Activated naive CD8-positive, alpha-beta T cell treated with anti-CD3 and anti-CD28 coated beads, Interleukin-2, amount 10 ng/mL, durations not matched to agents 7 days and 5 days (primary cell): ENCODE measurements around the gene CKAP4. TPM values are rescaled to one million over a fixed set of nuclear protein-coding genes. Genes with fewer than 3 reads are reported as not detected.
"Not testable (repeated sequence)": the region's sequence is repeated elsewhere in the genome, so short reads cannot be mapped to it uniquely, and the experiment has no call there.

Experiments
- ATAC-seq: fragments of 150-1000 bp; cut with Tn5 transposase; one replicate; pipeline ENCODE4 v1.10.0; 2021; ENCODE audit warnings: low read depth, moderate library complexity
- POLR2A ChIA-PET: fragments of 350-600 bp; sonication (Branson Sonifier 250); formaldehyde crosslinking; loops from one replicate; lab custom pipeline; 2021; ENCODE audit warnings: antibody characterized with exemption; lab: Charles Lee
- DNase-seq: peaks from one replicate; pipeline ENCODE4 v3.0.0; 2021
- H3K27ac Mint-ChIP-seq: one replicate; pipeline ENCODE4 v1.8.0; 2022; ENCODE audit warnings: mild to moderate bottlenecking, mixed read lengths
- H3K27me3 Mint-ChIP-seq: one replicate; pipeline ENCODE4 v1.8.0; 2022; ENCODE audit warnings: mild to moderate bottlenecking, moderate library complexity, mixed read lengths
- H3K36me3 Mint-ChIP-seq: one replicate; pipeline ENCODE4 v1.8.0; 2021; ENCODE audit warnings: mild to moderate bottlenecking, mixed read lengths
- H3K4me1 Mint-ChIP-seq: one replicate; pipeline ENCODE4 v1.8.0; 2021; ENCODE audit warnings: mixed read lengths
- H3K4me3 Mint-ChIP-seq: one replicate; pipeline ENCODE4 v1.8.0; 2022; ENCODE audit warnings: mild to moderate bottlenecking, moderate library complexity, mixed read lengths
- H3K9me3 Mint-ChIP-seq: one replicate; pipeline ENCODE4 v1.8.0; 2021; ENCODE audit warnings: mixed read lengths
- total RNA-seq, 2 experiments: library from RNA; stranded (reverse); gene quantifications; one replicate each; pipeline ENCODE4 v1.2.3, GENCODE V29; 2021

The CKAP4 gene
- total RNA-seq, result 1 to 10 TPM; 3.9 TPM

DNA sequence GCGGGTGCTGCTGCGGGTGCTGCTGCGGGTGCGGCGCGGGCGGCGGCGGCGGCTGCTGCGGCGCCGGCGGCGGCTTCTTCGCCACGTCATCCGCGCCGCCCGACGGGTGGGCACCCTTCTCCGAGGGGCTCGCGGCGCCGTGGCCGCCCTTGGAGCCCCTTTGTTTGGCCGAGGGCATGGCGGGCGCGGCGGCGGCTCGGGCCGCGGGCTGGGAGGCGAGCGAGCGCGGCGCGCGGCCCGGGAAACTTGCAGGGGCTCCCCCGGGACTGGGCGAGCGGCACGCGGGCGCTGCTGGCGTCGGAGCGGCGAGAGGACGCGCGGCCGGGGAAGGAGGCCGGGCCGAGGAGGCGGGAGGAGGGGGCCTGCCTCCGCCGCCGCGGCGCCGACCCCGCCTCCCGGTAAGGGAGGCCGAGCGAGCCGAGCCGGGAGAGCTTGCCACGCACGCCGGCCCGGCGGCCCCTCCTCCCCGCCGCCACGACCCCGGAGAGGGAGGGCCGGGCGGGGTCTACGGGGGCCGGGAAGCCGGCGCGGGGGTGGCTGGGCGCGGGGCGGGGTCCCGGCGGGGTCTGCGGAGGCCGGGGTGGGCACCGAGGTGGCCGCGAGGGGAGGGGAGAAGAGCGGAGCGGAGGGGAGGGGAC, at the start of gene CKAP4:
CKAP4 (minus strand) TSS at position 347 of the 638 bp plus-strand sequence; CDS start at position 178, 169 bp downstream.
- H3K27me3 Mint-ChIP-seq, result peaks cover 5% of the 10 kb centered on the region

DNA sequence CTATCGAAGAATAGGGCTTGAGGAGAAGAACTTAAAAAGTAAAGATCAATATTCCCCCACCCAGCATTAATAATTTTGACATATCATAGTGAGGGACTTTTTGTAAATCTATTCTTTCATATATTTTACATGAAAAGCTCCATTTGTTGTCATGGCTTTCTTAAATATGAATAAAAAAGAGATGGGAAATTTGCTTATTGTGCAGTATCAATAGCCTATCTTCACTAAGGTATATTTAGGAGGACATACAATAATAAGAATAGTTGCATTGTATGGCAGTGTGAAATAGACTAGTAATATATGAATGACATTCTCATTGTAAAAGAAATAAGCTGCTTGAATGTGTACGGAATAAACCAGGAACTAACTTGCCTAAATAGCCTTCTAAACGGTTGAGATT, 49.3 kb upstream of the CKAP4 start:
- ATAC-seq (no peak), DNase-seq (no peak)
- H3K4me1 Mint-ChIP-seq, result peaks cover 15% of the 10 kb centered on the region
- no peaks in the 10 kb centered on the region for H3K27me3 Mint-ChIP-seq
- no peak overlapping the region for H3K4me3 Mint-ChIP-seq
- no peaks in the 10 kb centered on the region for H3K9me3 Mint-ChIP-seq
- POLR2A ChIA-PET, result no interaction called here
- no peaks in the 10 kb centered on the region for H3K36me3 Mint-ChIP-seq
- H3K27ac Mint-ChIP-seq, result no peak overlapping the region

More for the DNA sequence above, at the start of gene CKAP4:
- peak; percentile 43 for ATAC-seq
- peaks cover 8% of the 10 kb centered on the region for H3K4me1 Mint-ChIP-seq
- no peaks in the 10 kb centered on the region for H3K36me3 Mint-ChIP-seq
- H3K9me3 Mint-ChIP-seq, result no peaks in the 10 kb centered on the region
- H3K27ac Mint-ChIP-seq, result peak within 1 kb of the TSS; percentile 45
- peak within 1 kb of the TSS; percentile 76 for H3K4me3 Mint-ChIP-seq
- POLR2A ChIA-PET, result interaction anchor here (1.1 to 1.3 kb wide), 2 partner anchors 13 to 53 kb away, joined by 3 to 4 read pairs; no protein-coding TSS in a partner anchor
- DNase-seq, result peak; percentile 68

GRCh38 chr12:106296179-106296877, 48.5 kb upstream of the CKAP4 start:
- H3K4me1 Mint-ChIP-seq, result peaks cover 10% of the 10 kb centered on the region
- ATAC-seq (no peak), DNase-seq (no peak)
- POLR2A ChIA-PET, result no interaction called here
- H3K27ac Mint-ChIP-seq, result no peak overlapping the region
- no peaks in the 10 kb centered on the region for H3K36me3 Mint-ChIP-seq
- no peaks in the 10 kb centered on the region for H3K27me3 Mint-ChIP-seq
- H3K4me3 Mint-ChIP-seq, result no peak overlapping the region
- no peaks in the 10 kb centered on the region for H3K9me3 Mint-ChIP-seq

- POLR2A ChIA-PET, result no interaction called here
- H3K4me3 Mint-ChIP-seq, result no peak overlapping the region
- no peaks in the 10 kb centered on the region for H3K36me3 Mint-ChIP-seq
- H3K27ac Mint-ChIP-seq, result no peak overlapping the region
- DNase-seq (no peak), ATAC-seq (no peak)
- no peaks in the 10 kb centered on the region for H3K9me3 Mint-ChIP-seq
- H3K27me3 Mint-ChIP-seq, result no peaks in the 10 kb centered on the region
- H3K4me1 Mint-ChIP-seq, result no peaks in the 10 kb centered on the region
Observed at GRCh38 chr12:106292339-106292738, 44.5 kb upstream of the CKAP4 start.

- no peaks in the 10 kb centered on the region for H3K36me3 Mint-ChIP-seq
- H3K27me3 Mint-ChIP-seq, result no peaks in the 10 kb centered on the region
- H3K4me3 Mint-ChIP-seq, result no peak overlapping the region
- POLR2A ChIA-PET, result no interaction called here
- H3K27ac Mint-ChIP-seq, result no peak overlapping the region
- H3K4me1 Mint-ChIP-seq, result no peaks in the 10 kb centered on the region
- H3K9me3 Mint-ChIP-seq, result no peaks in the 10 kb centered on the region
- ATAC-seq (no peak), DNase-seq (no peak)
Observed at GRCh38 chr12:106291342-106291741, 43.5 kb upstream of the CKAP4 start.

DNA sequence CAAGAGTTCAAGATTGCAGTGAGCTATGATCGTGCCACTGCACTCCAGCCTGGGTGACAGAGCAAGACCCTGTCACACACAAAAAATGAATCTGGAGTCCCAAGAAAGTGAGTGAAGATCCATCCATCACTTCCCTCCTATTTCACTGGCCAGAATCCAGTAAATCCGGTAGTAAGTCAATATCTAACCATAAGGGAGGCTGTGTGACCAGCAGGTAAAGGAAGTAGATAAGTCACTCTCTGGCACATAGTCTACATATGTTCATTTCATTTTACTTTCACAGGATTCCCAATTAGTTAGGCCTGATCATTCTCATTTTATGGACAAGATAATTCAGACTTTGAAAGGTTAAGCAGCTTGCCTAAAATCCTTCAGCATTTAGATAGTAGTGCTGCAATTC, 42.8 kb upstream of the CKAP4 start:
- DNase-seq (no peak), ATAC-seq (no peak)
- Mint-ChIP-seq H3K27ac (no peak overlapping the region), H3K4me3 (no peak overlapping the region), H3K4me1 (no peaks in the 10 kb centered on the region), H3K36me3 (no peaks in the 10 kb centered on the region), H3K9me3 (no peaks in the 10 kb centered on the region), H3K27me3 (no peaks in the 10 kb centered on the region)
- POLR2A ChIA-PET, result no interaction called here

- DNase-seq, result no peak
Observed at GRCh38 chr12:106289196-106289681, 41.4 kb upstream of the CKAP4 start.

DNA sequence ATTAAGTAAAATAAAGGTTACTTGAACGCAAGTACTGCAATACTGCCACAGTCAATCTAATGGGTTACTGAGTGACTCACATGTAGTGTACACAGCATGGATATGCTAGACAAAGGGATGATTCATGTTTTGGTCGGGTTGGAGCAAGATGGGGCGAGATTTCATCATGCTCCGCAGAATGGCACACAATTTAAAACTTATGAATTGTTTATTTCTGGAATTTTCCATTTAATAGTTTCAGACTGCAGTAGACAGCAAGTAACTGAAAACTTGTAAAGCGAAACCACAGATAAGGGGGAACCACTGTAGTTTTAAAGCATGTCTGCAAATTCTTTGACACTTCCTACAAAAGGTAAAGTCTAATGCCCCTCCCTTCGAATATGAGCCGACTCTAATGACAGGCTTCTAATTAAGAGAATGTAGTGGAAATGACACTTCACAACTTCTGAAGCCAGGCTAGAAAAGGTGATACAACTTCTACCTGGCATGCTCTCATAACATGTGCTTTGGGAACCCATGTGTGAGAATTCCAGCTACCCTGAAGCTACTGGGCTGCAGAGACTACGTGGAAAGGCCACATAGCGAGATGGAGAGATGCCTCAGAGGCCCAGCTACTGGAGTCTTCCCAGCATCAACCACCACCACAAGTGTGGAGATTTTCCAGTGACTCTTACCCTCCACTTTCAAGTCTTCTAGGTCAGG, 40.8 kb upstream of the CKAP4 start:
- POLR2A ChIA-PET, result no interaction called here
- no peak for DNase-seq
- H3K4me3 Mint-ChIP-seq, result no peak overlapping the region

More at GRCh38 chr12:106289196-106289681, 41.4 kb upstream of the CKAP4 start:
- Mint-ChIP-seq H3K27me3 (peaks cover 3% of the 10 kb centered on the region), H3K27ac (no peak overlapping the region), H3K4me1 (peaks cover 7% of the 10 kb centered on the region), H3K4me3 (no peak overlapping the region), H3K36me3 (no peaks in the 10 kb centered on the region), H3K9me3 (no peaks in the 10 kb centered on the region)
- ATAC-seq, result no peak
- POLR2A ChIA-PET, result no interaction called here

DNA sequence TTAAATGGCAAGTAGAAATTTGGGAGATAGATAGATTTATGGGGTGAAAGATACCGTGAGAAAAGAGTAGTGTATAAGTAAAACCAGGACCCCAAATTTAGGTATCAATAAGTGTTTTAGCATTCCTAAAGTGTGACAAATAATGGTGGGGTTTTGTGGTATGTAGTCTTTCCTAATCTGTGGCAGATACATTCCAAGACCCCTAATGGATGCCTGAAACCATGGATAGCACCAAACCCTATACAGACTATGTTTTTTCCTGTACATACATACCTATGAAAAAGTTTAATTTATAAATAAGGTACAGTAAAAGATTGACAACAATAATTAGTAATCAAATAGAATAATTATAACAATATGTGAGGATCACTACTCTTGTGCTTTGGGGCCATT, 40.3 kb upstream of the CKAP4 start:
- no peak for ATAC-seq
- H3K27me3 Mint-ChIP-seq, result peaks cover 3% of the 10 kb centered on the region
- H3K4me3 Mint-ChIP-seq, result no peak overlapping the region

More for the DNA sequence above, 40.8 kb upstream of the CKAP4 start:
- no peaks in the 10 kb centered on the region for H3K36me3 Mint-ChIP-seq
- peaks cover 7% of the 10 kb centered on the region for H3K4me1 Mint-ChIP-seq
- H3K9me3 Mint-ChIP-seq, result no peaks in the 10 kb centered on the region
- H3K27me3 Mint-ChIP-seq, result peaks cover 3% of the 10 kb centered on the region
- no peak for ATAC-seq
- H3K27ac Mint-ChIP-seq, result no peak overlapping the region

DNA sequence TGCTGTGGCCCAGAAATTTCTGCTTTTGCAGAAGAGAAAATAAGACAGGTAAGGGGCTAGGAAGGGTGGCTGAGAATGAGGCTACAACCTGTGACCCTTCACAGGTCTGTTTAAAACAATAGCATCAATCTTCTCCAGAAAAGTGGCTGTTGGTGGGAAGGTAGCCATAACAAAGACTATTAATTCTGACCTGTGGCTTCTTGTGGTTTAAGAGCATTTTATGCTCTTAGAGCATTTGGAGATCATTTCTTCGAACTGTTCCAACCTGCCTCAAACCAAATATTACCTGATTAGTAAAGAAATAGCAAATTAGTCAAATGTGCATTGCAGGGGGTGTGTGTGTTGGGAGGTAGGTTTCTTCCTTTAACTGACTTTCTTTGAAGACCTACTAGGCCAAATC, 39.5 kb upstream of the CKAP4 start:
- ATAC-seq, result no peak
- no peak overlapping the region for H3K4me3 Mint-ChIP-seq
- peaks cover 7% of the 10 kb centered on the region for H3K4me1 Mint-ChIP-seq
- POLR2A ChIA-PET, result no interaction called here
- peaks cover 3% of the 10 kb centered on the region for H3K27me3 Mint-ChIP-seq
- peaks cover 2% of the 10 kb centered on the region for H3K9me3 Mint-ChIP-seq
- no peaks in the 10 kb centered on the region for H3K36me3 Mint-ChIP-seq
- no peak for DNase-seq
- H3K27ac Mint-ChIP-seq, result no peak overlapping the region

More for the DNA sequence above, 40.3 kb upstream of the CKAP4 start:
- Mint-ChIP-seq H3K36me3 (no peaks in the 10 kb centered on the region), H3K27ac (no peak overlapping the region), H3K9me3 (no peaks in the 10 kb centered on the region), H3K4me1 (peaks cover 7% of the 10 kb centered on the region)
- DNase-seq, result no peak
- POLR2A ChIA-PET, result no interaction called here

DNA sequence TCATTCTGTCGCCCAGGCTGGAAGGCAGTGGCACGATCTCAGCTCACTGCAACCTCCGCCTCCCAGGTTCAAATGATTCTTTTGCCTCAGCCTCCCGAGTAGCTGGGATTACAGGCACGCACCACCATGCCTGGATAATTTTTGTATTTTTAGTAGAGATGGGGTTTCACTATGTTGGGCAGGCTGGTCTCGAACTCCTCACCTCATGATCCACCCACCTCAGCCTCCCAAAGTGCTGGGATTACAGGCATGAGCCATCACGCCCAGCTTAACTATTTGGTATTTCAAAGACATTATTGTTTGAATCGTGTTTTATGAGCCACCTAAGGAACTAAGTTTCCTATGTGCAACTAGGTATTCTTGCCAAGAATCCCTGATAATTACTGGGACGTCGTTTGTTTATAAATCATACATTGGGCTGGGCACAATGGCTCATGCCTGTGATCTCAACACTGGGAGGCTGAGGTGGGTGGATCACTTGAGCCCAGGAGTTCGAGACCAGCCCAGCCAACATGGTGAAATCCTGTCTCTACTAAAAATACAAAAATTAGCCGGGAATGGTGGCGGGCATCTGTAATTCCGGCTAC, 38.8 kb upstream of the CKAP4 start:
- H3K36me3 Mint-ChIP-seq, H3K4me3 Mint-ChIP-seq, H3K9me3 Mint-ChIP-seq, H3K4me1 Mint-ChIP-seq, ATAC-seq, H3K27ac Mint-ChIP-seq, POLR2A ChIA-PET, DNase-seq, H3K27me3 Mint-ChIP-seq: not testable (repeated sequence)

- POLR2A ChIA-PET, result no interaction called here
- DNase-seq, result no peak
- peaks cover 4% of the 10 kb centered on the region for H3K9me3 Mint-ChIP-seq
- no peaks in the 10 kb centered on the region for H3K36me3 Mint-ChIP-seq
- no peak for ATAC-seq
- H3K27ac Mint-ChIP-seq, result no peak overlapping the region
- peaks cover 7% of the 10 kb centered on the region for H3K4me1 Mint-ChIP-seq
- H3K4me3 Mint-ChIP-seq, result no peak overlapping the region
- H3K27me3 Mint-ChIP-seq, result peaks cover 3% of the 10 kb centered on the region
Observed at GRCh38 chr12:106285982-106286381, 38.2 kb upstream of the CKAP4 start.

GRCh38 chr12:106284358-106285105, 36.7 kb upstream of the CKAP4 start:
- POLR2A ChIA-PET, result no interaction called here
- peaks cover 3% of the 10 kb centered on the region for H3K27me3 Mint-ChIP-seq
- peaks cover 7% of the 10 kb centered on the region for H3K4me1 Mint-ChIP-seq
- H3K9me3 Mint-ChIP-seq, result peaks cover 4% of the 10 kb centered on the region
- H3K36me3 Mint-ChIP-seq, result no peaks in the 10 kb centered on the region
- no peak overlapping the region for H3K4me3 Mint-ChIP-seq
- DNase-seq (no peak), ATAC-seq (no peak)
- no peak overlapping the region for H3K27ac Mint-ChIP-seq
